H1 (cell line): ENCODE measurements around the gene HTR3A.

ENCODE experiments used
- CBX5 ChIP-seq: fragments of 300-800, 300-1000 bp; sonication (generic); IDR thresholded peaks from 2 replicates; pipeline ENCODE4 v1.7.1; 2016; ENCODE audit warnings: antibody characterized with exemption, low read length, low read depth
- EP300 ChIP-seq, 2 experiments: IDR thresholded peaks; 1 replicate in 1 of 2; 2 replicates in 1 of 2; pipeline ENCODE4 v1.6.1; 2011 to 2012; ENCODE audit warnings: low read depth in 2 of 2, low read length in 2 of 2, mild to moderate bottlenecking in 2 of 2, borderline replicate concordance in 1 of 2, inconsistent platforms in 1 of 2, moderate library complexity in 1 of 2
- GABPA ChIP-seq: IDR thresholded peaks from 2 replicates; pipeline ENCODE4 v1.6.1; 2011; ENCODE audit warnings: mild to moderate bottlenecking, low read length, moderate library complexity, borderline replicate concordance; ENCODE audit not compliant: insufficient read depth
- JUND ChIP-seq: IDR thresholded peaks from 2 replicates; pipeline ENCODE4 v1.6.1; 2011; ENCODE audit warnings: mild to moderate bottlenecking, improper control_type of control experiment, low read length
- RXRA ChIP-seq: IDR thresholded peaks from 2 replicates; pipeline ENCODE4 v1.6.1; 2011; ENCODE audit warnings: low read depth, mild to moderate bottlenecking, low read length, moderate library complexity; ENCODE audit not compliant: insufficient read depth
- SIN3A ChIP-seq, 2 experiments: IDR thresholded peaks in 1 of 2; conservative IDR thresholded peaks in 1 of 2; 2 replicates each; pipeline ENCODE4 v1.6.1; 2011 to 2012; ENCODE audit warnings: low read length in 2 of 2, improper control_type of control experiment in 1 of 2, low read depth in 1 of 2, mild to moderate bottlenecking in 1 of 2
- SIRT6 ChIP-seq: IDR thresholded peaks from one replicate; pipeline ENCODE4 v1.7.1; 2012; ENCODE audit warnings: low read length, inconsistent platforms
- TF ChIP-seq, protein P1 (sequence below): IDR thresholded peaks from 2 replicates; pipeline ENCODE4 v1.6.1; 2012; ENCODE audit warnings: inconsistent platforms
- TF ChIP-seq, protein P2 (sequence below), 3 experiments: IDR thresholded peaks; 1 replicate in 2 of 3; 2 replicates in 1 of 3; pipeline versions ENCODE4 v1.5.1 to v1.6.1; 2011; ENCODE audit warnings: low read length in 3 of 3, mild to moderate bottlenecking in 3 of 3, inconsistent platforms in 2 of 3, low read depth in 1 of 3, moderate library complexity in 1 of 3; ENCODE audit not compliant: insufficient read depth in 1 of 3; ENCODE audit errors: control extremely low read depth in 1 of 3

- TF ChIP-seq, protein P1, sequence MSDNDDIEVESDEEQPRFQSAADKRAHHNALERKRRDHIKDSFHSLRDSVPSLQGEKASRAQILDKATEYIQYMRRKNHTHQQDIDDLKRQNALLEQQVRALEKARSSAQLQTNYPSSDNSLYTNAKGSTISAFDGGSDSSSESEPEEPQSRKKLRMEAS, result no peak
- no peak for TF ChIP-seq SIRT6
- no peak for TF ChIP-seq RXRA
- TF ChIP-seq, protein P2, sequence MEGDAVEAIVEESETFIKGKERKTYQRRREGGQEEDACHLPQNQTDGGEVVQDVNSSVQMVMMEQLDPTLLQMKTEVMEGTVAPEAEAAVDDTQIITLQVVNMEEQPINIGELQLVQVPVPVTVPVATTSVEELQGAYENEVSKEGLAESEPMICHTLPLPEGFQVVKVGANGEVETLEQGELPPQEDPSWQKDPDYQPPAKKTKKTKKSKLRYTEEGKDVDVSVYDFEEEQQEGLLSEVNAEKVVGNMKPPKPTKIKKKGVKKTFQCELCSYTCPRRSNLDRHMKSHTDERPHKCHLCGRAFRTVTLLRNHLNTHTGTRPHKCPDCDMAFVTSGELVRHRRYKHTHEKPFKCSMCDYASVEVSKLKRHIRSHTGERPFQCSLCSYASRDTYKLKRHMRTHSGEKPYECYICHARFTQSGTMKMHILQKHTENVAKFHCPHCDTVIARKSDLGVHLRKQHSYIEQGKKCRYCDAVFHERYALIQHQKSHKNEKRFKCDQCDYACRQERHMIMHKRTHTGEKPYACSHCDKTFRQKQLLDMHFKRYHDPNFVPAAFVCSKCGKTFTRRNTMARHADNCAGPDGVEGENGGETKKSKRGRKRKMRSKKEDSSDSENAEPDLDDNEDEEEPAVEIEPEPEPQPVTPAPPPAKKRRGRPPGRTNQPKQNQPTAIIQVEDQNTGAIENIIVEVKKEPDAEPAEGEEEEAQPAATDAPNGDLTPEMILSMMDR (IDR thresholded peaks at IDR 0.05; ENCODE audit: control extremely low read depth in 1 of 3, insufficient read depth in 1 of 3, low read depth in 1 of 3, low read length in 3 of 3), result no peak
- no peak for TF ChIP-seq JUND
- no peak for TF ChIP-seq EP300 (IDR thresholded peaks at IDR 0.05; ENCODE audit: borderline replicate concordance in 1 of 2, low read depth in 2 of 2, low read length in 2 of 2)
- TF ChIP-seq GABPA, result no peak
- TF ChIP-seq CBX5, result no peak
- no peak for TF ChIP-seq SIN3A (conservative IDR thresholded peaks at IDR 0.05 in 1 of 2, IDR thresholded peaks at IDR 0.05 in 1 of 2; ENCODE audit: low read depth in 1 of 2, low read length in 2 of 2)
These were observed 46.6 kb upstream of the HTR3A start for GRCh38 chr11:113928311-113928710.
